H1 (cell line): Measurements from ENCODE around the gene RHCG. TPM values are rescaled to one million over a fixed set of nuclear protein-coding genes. Genes with fewer than 3 reads are reported as not detected.

Experiments used
- EP300 ChIP-seq, 2 experiments: IDR thresholded peaks; 1 replicate in 1 of 2; 2 replicates in 1 of 2; pipeline ENCODE4 v1.6.1; 2011 to 2012; ENCODE audit warnings: low read depth in 2 of 2, low read length in 2 of 2, mild to moderate bottlenecking in 2 of 2, borderline replicate concordance in 1 of 2, inconsistent platforms in 1 of 2, moderate library complexity in 1 of 2
- FOSL1 ChIP-seq: IDR thresholded peaks from 2 replicates; pipeline ENCODE4 v1.6.1; 2011; ENCODE audit warnings: mild to moderate bottlenecking, low read depth, low read length, moderate library complexity; ENCODE audit not compliant: insufficient read depth
- NANOG ChIP-seq: IDR thresholded peaks from 2 replicates; pipeline ENCODE4 v1.6.1; 2011; ENCODE audit warnings: low read length, low read depth, mild to moderate bottlenecking, inconsistent platforms; ENCODE audit not compliant: insufficient read depth, poor library complexity, severe bottlenecking
- RXRA ChIP-seq: IDR thresholded peaks from 2 replicates; pipeline ENCODE4 v1.6.1; 2011; ENCODE audit warnings: low read depth, mild to moderate bottlenecking, low read length, moderate library complexity; ENCODE audit not compliant: insufficient read depth
- polyA plus RNA-seq, 7 experiments: library from polyadenylated mRNA; depleted of rRNA in 3 of 7; stranded (reverse) in 5 of 7; unstranded in 2 of 7; fragments of >200 nt in 5 of 7; fragments of 200-250 nt in 2 of 7; gene quantifications; 1 replicate in 5 of 7; 2 replicates in 1 of 7; 4 replicates in 1 of 7; pipeline versions ENCODE4 v1.2.1 to v1.2.3, GENCODE V29; 2011 to 2013; ENCODE audit warnings: missing spikeins in 2 of 7, mixed read lengths in 2 of 7
- total RNA-seq: library from RNA; stranded (reverse); fragmentation: NEBNext Ultra II Directional; extraction: Animal tissue kit (Norgen Biotek cat#: 25700); gene quantifications from 2 replicates; pipeline ENCODE4 v1.2.1, GENCODE V29; 2021

RHCG gene
- total and polyA plus RNA-seq, 2 of the 8 experiments (the other 6 are each of a cell fraction or from before 2014, with no cell fraction given), result 0.68 TPM; not detected in 1

DNA sequence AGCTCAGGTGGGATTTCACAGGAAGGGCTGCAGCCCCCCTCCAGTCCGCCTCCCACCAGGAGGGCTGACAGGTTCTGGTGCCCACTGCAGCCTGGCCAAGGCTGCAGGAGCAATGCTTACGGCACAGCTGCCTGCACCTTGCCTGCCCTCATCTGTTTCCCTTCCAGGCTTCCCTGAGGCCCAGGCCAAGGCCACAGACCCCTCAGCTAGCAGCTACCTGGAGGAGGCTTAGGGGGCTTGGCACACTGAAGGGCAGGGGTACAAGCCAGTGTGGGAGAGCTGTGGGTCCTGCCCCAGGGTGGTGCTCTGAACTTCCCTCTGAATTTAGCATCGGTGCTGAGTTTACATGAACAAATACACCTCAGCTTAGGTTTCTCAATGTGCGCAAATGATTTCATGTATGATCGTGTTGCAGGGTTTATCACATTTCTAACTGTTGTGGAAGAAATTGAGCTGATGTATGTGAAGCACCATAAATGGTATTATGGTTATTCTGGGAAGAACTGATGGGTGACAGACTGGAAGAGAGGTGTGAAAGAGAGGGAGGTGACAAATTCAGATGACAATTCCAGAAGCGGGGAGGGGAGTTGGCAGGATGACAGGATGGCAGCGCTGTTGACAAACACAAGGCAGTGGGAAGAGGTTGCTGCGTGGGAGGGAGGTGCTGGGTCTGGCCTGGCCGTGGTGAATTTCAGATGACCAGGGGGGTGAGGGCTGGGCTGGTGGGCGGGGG, 6.1 kb downstream of the RHCG start (continued):
- no peak for TF ChIP-seq NANOG
- no peak for TF ChIP-seq RXRA
- TF ChIP-seq FOSL1, result no peak
- TF ChIP-seq EP300 (IDR thresholded peaks at IDR 0.05; ENCODE audit: borderline replicate concordance in 1 of 2, low read depth in 2 of 2, low read length in 2 of 2), result no peak
